GM12891 (cell line): Measurements from ENCODE around the gene SETD5.

Experiments used
- PAX5 ChIP-seq: IDR thresholded peaks from 2 replicates; pipeline ENCODE4 v1.6.1; 2011; ENCODE audit warnings: low read length, moderate library complexity, mild to moderate bottlenecking; ENCODE audit not compliant: insufficient read depth, severe bottlenecking
- POLR2A ChIP-seq: IDR thresholded peaks from 2 replicates; pipeline ENCODE4 v1.6.1; 2011; ENCODE audit warnings: low read depth, low read length, control low read depth
- POLR2AphosphoS5 ChIP-seq: IDR thresholded peaks from 2 replicates; pipeline ENCODE4 v1.6.1; 2011; ENCODE audit warnings: low read depth, low read length, control low read depth
- SPI1 ChIP-seq: IDR thresholded peaks from 2 replicates; pipeline ENCODE4 v1.6.1; 2011; ENCODE audit warnings: low read depth, low read length, control low read depth
- TAF1 ChIP-seq: IDR thresholded peaks from 2 replicates; pipeline ENCODE4 v1.6.1; 2011; ENCODE audit warnings: low read depth, low read length, control low read depth

GRCh38 chr3:9369508-9369907 lies 27.9 kb upstream of the SETD5 start:
- TF ChIP-seq POLR2A = no peak
- no peak for TF ChIP-seq TAF1
- no peak for TF ChIP-seq POLR2AphosphoS5
- no peak for TF ChIP-seq PAX5
- no peak for TF ChIP-seq SPI1
